A549 (cell line): ENCODE data around the gene FCHO2. TPM values are rescaled to one million over a fixed set of nuclear protein-coding genes. Genes with fewer than 3 reads are reported as not detected.

Experiments
- ATAC-seq, 2 experiments: fragments of 200-7000 bp in 1 of 2; fragments of >200 bp in 1 of 2; cut with Nextera tagmentation in 1 of 2; cut with Tn5 transposase in 1 of 2; 3 replicates each; pipeline versions ENCODE4 v1.8.0 to v1.9.1; 2018 to 2020; ENCODE audit warnings: mild to moderate bottlenecking in 1 of 2, moderate library complexity in 1 of 2
- CTCF ChIA-PET: fragments of 300-600 bp; sonication (Branson Sonifier 250); formaldehyde crosslinking; extraction: SDS; loops from one replicate; lab custom pipeline; 2021; ENCODE audit warnings: antibody characterized with exemption, inconsistent platforms; lab: Yijun Ruan, JAX
- POLR2A ChIA-PET: fragments of 350-600 bp; formaldehyde crosslinking; extraction: SDS; loops from one replicate; lab custom pipeline; 2021; ENCODE audit warnings: antibody characterized with exemption, inconsistent platforms; lab: Yijun Ruan, JAX
- DNase-seq, 2 experiments: peaks; one replicate each; pipeline versions ENCODE4 v3.0.0 to v3.0.0-alpha.2; 2011 to 2016; ENCODE audit warnings: low read depth in 1 of 2, low spot score in 1 of 2
- FAIRE-seq: peaks from 2 replicates; lab custom pipeline; 2011; peaks lifted over from hg19 to GRCh38; lab: Jason Lieb, UNC
- H3K27ac ChIP-seq, 2 experiments: fragments of >200 bp; sonication (Bioruptor Twin); formaldehyde crosslinking; 3 replicates each; pipeline ENCODE4 v1.5.1; 2016 to 2017
- H3K4me1 ChIP-seq: fragments of >200 bp; sonication (Bioruptor Twin); formaldehyde crosslinking; 3 replicates; pipeline ENCODE4 v1.6.1; 2016
- H3K4me2 ChIP-seq: fragments of >200 bp; sonication (Bioruptor Twin); formaldehyde crosslinking; 3 replicates; pipeline ENCODE4 v1.6.1; 2016
- H3K4me3 ChIP-seq: fragments of >200 bp; sonication (Bioruptor Twin); formaldehyde crosslinking; 3 replicates; pipeline ENCODE4 v1.5.1; 2016
- H3K9me3 ChIP-seq: fragments of >200 bp; sonication (Bioruptor Twin); formaldehyde crosslinking; 3 replicates; pipeline ENCODE4 v1.6.1; 2016
- BCL3 ChIP-seq: fragments of >200 bp; sonication (Bioruptor Twin); formaldehyde crosslinking; IDR thresholded peaks from 3 replicates; pipeline ENCODE4 v1.6.1; 2016
- CBX8 ChIP-seq: fragments of 200-600 bp; sonication (generic); IDR thresholded peaks from 2 replicates; pipeline ENCODE4 v1.6.1; 2016
- CHD2 ChIP-seq: fragments of 150-350 bp; IDR thresholded peaks from 2 replicates; pipeline ENCODE4 v1.6.1; 2014; ENCODE audit warnings: low read length; ENCODE audit not compliant: partially characterized antibody
- CHD4 ChIP-seq: fragments of 200-600 bp; sonication (generic); IDR thresholded peaks from 2 replicates; pipeline ENCODE4 v1.6.1; 2016; ENCODE audit warnings: antibody characterized with exemption, mild to moderate bottlenecking, borderline replicate concordance
- ELK1 ChIP-seq: fragments of 150-350 bp; IDR thresholded peaks from 2 replicates; pipeline ENCODE4 v1.6.1; 2014; ENCODE audit warnings: low read depth, mild to moderate bottlenecking, low read length
- ESRRA ChIP-seq: fragments of 150-350 bp; IDR thresholded peaks from 2 replicates; pipeline ENCODE4 v1.6.1; 2014; ENCODE audit warnings: mild to moderate bottlenecking, low read length, borderline replicate concordance
- FOSL2 ChIP-seq, 2 experiments: fragments of 450-650 bp in 1 of 2; fragments of >200 bp in 1 of 2; sonication (Bioruptor Twin) in 1 of 2; formaldehyde crosslinking; IDR thresholded peaks; 2 replicates each; pipeline versions ENCODE4 v1.5.0 to v1.6.1; 2016 to 2020; ENCODE audit warnings: mild to moderate bottlenecking in 1 of 2, moderate library complexity in 1 of 2
- FOXS1 ChIP-seq: fragments of 250-450 bp; sonication (Bioruptor Pico); IDR thresholded peaks from 2 replicates; pipeline ENCODE4 v1.5.0; 2020; ENCODE audit warnings: mild to moderate bottlenecking, moderate library complexity
- GATA3 ChIP-seq: IDR thresholded peaks from 2 replicates; pipeline ENCODE4 v1.6.1; 2012; ENCODE audit warnings: borderline replicate concordance
- HOXB13 ChIP-seq: fragments of 250-450 bp; sonication (Bioruptor Pico); IDR thresholded peaks from 2 replicates; pipeline ENCODE4 v1.5.0; 2020; ENCODE audit warnings: low read depth, mild to moderate bottlenecking, moderate library complexity
- MAX ChIP-seq: IDR thresholded peaks from 2 replicates; pipeline ENCODE4 v1.6.1; 2012
- MYC ChIP-seq: IDR thresholded peaks from 2 replicates; pipeline ENCODE4 v1.6.1; 2012; ENCODE audit warnings: mild to moderate bottlenecking, inconsistent platforms, low read length, improper control_type of control experiment, borderline replicate concordance
- RAD21 ChIP-seq, 2 experiments: fragments of >200 bp in 1 of 2; sonication (Bioruptor Twin) in 1 of 2; formaldehyde crosslinking in 1 of 2; IDR thresholded peaks in 1 of 2; conservative IDR thresholded peaks in 1 of 2; 2 replicates in 1 of 2; 3 replicates in 1 of 2; pipeline ENCODE4 v1.6.1; 2012 to 2018; ENCODE audit warnings: inconsistent platforms in 1 of 2
- RCOR1 ChIP-seq: fragments of 150-350 bp; IDR thresholded peaks from 2 replicates; pipeline ENCODE4 v1.6.1; 2014; ENCODE audit warnings: antibody characterized with exemption, low read length, low read depth
- SMC3 ChIP-seq: fragments of >200 bp; sonication (Bioruptor Twin); formaldehyde crosslinking; IDR thresholded peaks from 3 replicates; pipeline ENCODE4 v1.6.1; 2018; ENCODE audit warnings: inconsistent platforms
- SREBF2 ChIP-seq: fragments of 450-650 bp; IDR thresholded peaks from 2 replicates; pipeline ENCODE4 v1.6.1; 2014; ENCODE audit warnings: mild to moderate bottlenecking, moderate library complexity
- TFCP2L1 ChIP-seq: fragments of 250-450 bp; sonication (Bioruptor Pico); IDR thresholded peaks from 2 replicates; pipeline ENCODE4 v1.5.0; 2021; ENCODE audit warnings: mild to moderate bottlenecking
- TP53 ChIP-seq: fragments of 250-450 bp; sonication (Bioruptor Pico); IDR thresholded peaks from 2 replicates; pipeline ENCODE4 v1.5.0; 2021; ENCODE audit warnings: mild to moderate bottlenecking, moderate library complexity
- ZC3H11A ChIP-seq: fragments of 450-650 bp; IDR thresholded peaks from 2 replicates; pipeline ENCODE4 v1.6.1; 2014; ENCODE audit warnings: antibody characterized with exemption, mild to moderate bottlenecking
- WGBS: methylation state at CpG from one replicate; pipeline ENCODE4 v1.1.6; 2017; ENCODE audit errors: missing lambda C conversion rate; 5-methylcytosine and 5-hydroxymethylcytosine counted together
- polyA plus RNA-seq, 4 experiments: library from polyadenylated mRNA; depleted of rRNA in 3 of 4; stranded (reverse); fragments of >200 nt; fragmentation: RNase III in 1 of 4; extraction: RNeasy Plus Mini Kit Qiagen cat#74134 plus additional on column Dnase treatment in 1 of 4; gene quantifications; 2 replicates in 3 of 4; 3 replicates in 1 of 4; pipeline ENCODE4 v1.2.3, GENCODE V29; 2011 to 2017

Gene FCHO2
- polyA plus RNA-seq, 2 of the 4 experiments (the other 2 are of a cell fraction): 9.1 to 14.9 TPM

GRCh38 chr5:73028991-73029595 lies 73.3 kb downstream of the FCHO2 start:
- H3K4me1 ChIP-seq: peaks cover 18% of the 10 kb centered on the region
- H3K4me2 ChIP-seq: no peak overlapping the region
- 90% methylated on average over 1 of the region's 1 CpG for WGBS
- ATAC-seq: no peak
- TF ChIP-seq CBX8: no peak
- no peak for TF ChIP-seq TP53 (CRISPR knock-in tag)
- TF ChIP-seq FOXS1 (CRISPR knock-in tag): no peak
- no peak for TF ChIP-seq MYC
- TF ChIP-seq FOSL2 (IDR thresholded peaks at IDR 0.05): no peak
- TF ChIP-seq FOSL2 (CRISPR knock-in tag; IDR thresholded peaks at IDR 0.05): no peak
- TF ChIP-seq RCOR1: no peak
- TF ChIP-seq CHD4: no peak
- no peak for TF ChIP-seq RAD21 (conservative IDR thresholded peaks at IDR 0.05 in 1 of 2, IDR thresholded peaks at IDR 0.05 in 1 of 2)
- no peak for TF ChIP-seq SMC3
- TF ChIP-seq HOXB13 (CRISPR knock-in tag): no peak
- TF ChIP-seq TFCP2L1: no peak
- no peak for TF ChIP-seq ESRRA
- TF ChIP-seq ZC3H11A: no peak
- no peak for TF ChIP-seq ELK1
- no peak for TF ChIP-seq SREBF2
- TF ChIP-seq, all 56 proteins: peak for 0
- ChIA-PET CTCF (no interaction called here), POLR2A (no interaction called here)
- Histone ChIP-seq H3K4me3 (no peak overlapping the region), H3K27ac (no peak overlapping the region), H3K9me3 (no peaks in the 10 kb centered on the region)
- no peak for DNase-seq
- FAIRE-seq: no peak

- Histone ChIP-seq H3K4me2 (peak overlapping the region; percentile 11; the same call in 2 of the 3 replicates), H3K4me1 (peaks cover 18% of the 10 kb centered on the region), H3K9me3 (no peaks in the 10 kb centered on the region), H3K4me3 (no peak overlapping the region), H3K27ac (no peak overlapping the region)
- POLR2A ChIA-PET: no interaction called here
- no peak for DNase-seq
- CTCF ChIA-PET: interaction anchor here (0.5 to 0.6 kb wide), 2 partner anchors 75 to 186 kb away, joined by 3 read pairs; partner anchors contain the start of gene FCHO2
- 95% methylated on average over 1 of the region's 1 CpG for WGBS
- FAIRE-seq: no peak
- ATAC-seq: peak in 1 of 2 experiments; percentile 28; a peak in 2 of 6 replicates
- no peak for TF ChIP-seq BCL3
- no peak for TF ChIP-seq CHD2
- no peak for TF ChIP-seq MAX
- TF ChIP-seq TP53 (CRISPR knock-in tag): no peak
These were observed 74.7 kb downstream of the FCHO2 start for GRCh38 chr5:73030531-73030930.

- Histone ChIP-seq H3K9me3 (no peaks in the 10 kb centered on the region), H3K4me2 (peak overlapping the region; percentile 11; the same call in 2 of the 3 replicates), H3K4me1 (peaks cover 18% of the 10 kb centered on the region), H3K4me3 (no peak overlapping the region), H3K27ac (no peak overlapping the region)
- DNase-seq (peak; percentile 11 to 31), FAIRE-seq (peak; percentile 43), ATAC-seq (peak; percentile 80 to 85; a peak in 5 of 6 replicates)
- POLR2A ChIA-PET: no interaction called here
- CTCF ChIA-PET: interaction anchor here (0.6 kb wide), 1 partner anchor 185 kb away, joined by 3 read pairs; no protein-coding TSS in a partner anchor
- TF ChIP-seq FOSL2 (IDR thresholded peaks at IDR 0.05) (no peak), FOSL2 (CRISPR knock-in tag; IDR thresholded peaks at IDR 0.05) (peak; percentile 55; the same call in 1 of the 2 replicates), GATA3 (no peak)
These were observed 75.2 kb downstream of the FCHO2 start for GRCh38 chr5:73030995-73031394.
